Fibroblast of the aortic adventitia (primary cell): ENCODE results near the gene CSNK1G1. TPM values are rescaled to one million over a fixed set of nuclear protein-coding genes. Genes with fewer than 3 reads are reported as not detected.
A peak's percentile ranks its signal among the peaks of the same experiment; 100 is the strongest.

Experiments used
- DNase-seq: peaks from one replicate; pipeline ENCODE4 v3.0.0-alpha.2; 2010; ENCODE audit warnings: low read depth
- H3K4me3 ChIP-seq: 2 replicates; pipeline ENCODE4 v1.5.1; 2011; ENCODE audit warnings: low read depth, mild to moderate bottlenecking, control low read depth, low read length, moderate library complexity
- CTCF ChIP-seq: IDR thresholded peaks from 2 replicates; pipeline ENCODE4 v1.5.1; 2011; ENCODE audit warnings: mild to moderate bottlenecking, low read length, control low read depth, inconsistent platforms; ENCODE audit not compliant: insufficient read depth
- total RNA-seq: library from RNA; depleted of rRNA; stranded (reverse); fragments of >200 nt; gene quantifications from 2 replicates; pipeline ENCODE4 v1.2.3, GENCODE V29; 2012; ENCODE audit warnings: low replicate concordance

The CSNK1G1 gene
- total RNA-seq, 1 donor = 22.0 TPM

GRCh38 chr15:64209680-64210334, 146.2 kb downstream of the CSNK1G1 start:
- peak; percentile 38 for TF ChIP-seq CTCF
- DNase-seq = peak; percentile 71
- no peak overlapping the region for H3K4me3 ChIP-seq

DNA sequence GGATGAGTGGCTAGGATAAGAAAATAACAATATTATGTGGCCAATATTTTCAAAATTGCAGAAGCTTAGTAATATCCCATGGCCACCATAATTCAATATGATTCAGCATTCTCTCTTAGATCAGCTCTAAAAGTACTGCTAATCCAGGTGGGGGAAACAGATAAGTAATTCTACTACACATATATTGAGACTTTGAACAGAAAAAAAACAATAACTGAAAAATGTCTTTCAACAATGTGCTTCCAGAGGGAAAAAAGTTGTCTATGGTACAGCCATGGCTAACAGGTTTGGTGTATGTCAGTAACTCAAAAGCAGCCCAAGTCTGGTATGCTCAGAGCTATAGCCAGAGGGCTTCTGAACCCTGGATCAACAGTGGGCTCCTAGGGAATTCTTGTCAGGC, 150.8 kb downstream of the CSNK1G1 start:
- no peak for TF ChIP-seq CTCF

GRCh38 chr15:64197425-64197824, 158.5 kb downstream of the CSNK1G1 start:
- DNase-seq = peak; percentile 93
- no peak overlapping the region for H3K4me3 ChIP-seq
- no peak for TF ChIP-seq CTCF

More for the DNA sequence above, 150.8 kb downstream of the CSNK1G1 start:
- no peak for DNase-seq
- no peak overlapping the region for H3K4me3 ChIP-seq

GRCh38 chr15:64193971-64194370, 162.0 kb downstream of the CSNK1G1 start:
- H3K4me3 ChIP-seq = no peak overlapping the region
- TF ChIP-seq CTCF = no peak
- DNase-seq = no peak

GRCh38 chr15:64191971-64192830, 163.8 kb downstream of the CSNK1G1 start:
- DNase-seq = no peak
- no peak for TF ChIP-seq CTCF
- H3K4me3 ChIP-seq = no peak overlapping the region

DNA sequence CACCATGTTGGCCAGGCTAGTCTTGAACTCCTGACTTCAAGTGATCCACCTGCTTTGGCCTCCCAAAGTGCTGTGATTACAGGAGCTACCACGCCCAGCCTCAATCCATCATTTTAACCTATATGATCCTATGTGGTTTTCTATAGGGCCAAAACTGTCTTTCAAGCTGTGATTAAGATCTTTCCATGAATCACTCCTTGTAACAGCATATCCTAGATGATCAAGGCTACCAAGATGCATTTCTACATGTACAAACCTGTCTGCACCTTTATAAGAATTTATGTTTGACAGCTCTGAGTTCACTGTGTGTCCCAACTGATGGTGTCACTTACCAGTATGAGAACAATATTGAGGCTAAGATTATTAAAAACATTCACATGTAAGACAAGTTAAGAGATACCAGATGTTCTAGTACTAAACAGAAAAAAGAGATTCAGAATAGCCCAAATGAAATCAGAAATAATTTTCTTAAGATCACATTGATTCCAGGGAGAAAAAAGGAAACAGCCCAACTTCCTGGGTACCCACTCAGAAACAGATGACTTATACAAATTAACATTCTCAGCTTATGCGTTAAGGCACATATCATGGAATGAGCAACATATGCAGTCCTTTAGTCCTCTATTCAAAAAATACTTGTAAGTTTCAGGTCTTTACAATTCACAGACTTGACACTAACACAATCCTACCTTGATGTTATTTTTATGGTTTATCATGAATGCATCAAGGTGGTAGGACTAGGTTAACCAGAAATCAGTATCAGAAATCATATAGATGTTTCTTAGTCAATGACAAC, 168.4 kb downstream of the CSNK1G1 start:
- no peak overlapping the region for H3K4me3 ChIP-seq
- DNase-seq = no peak
- TF ChIP-seq CTCF = no peak
